ENCODE measurements around the gene FBXO17.
"Not testable (repeated sequence)": the region's sequence is repeated elsewhere in the genome, so short reads cannot be mapped to it uniquely, and the experiment has no call there.

FBXO17 gene

GRCh38 chr19:39001041-39001440 is 25.5 kb upstream of the FBXO17 start:
- H2AFZ ChIP-seq (ENCODE audit: low read length) = no peak overlapping the region
- peaks cover 14% of the 10 kb centered on the region for H3K4me1 ChIP-seq (ENCODE audit: insufficient read depth, low read length, poor library complexity, severe bottlenecking)
- no peak overlapping the region for H3K4me2 ChIP-seq (ENCODE audit: low read depth, low read length, poor library complexity, severe bottlenecking)
- H3K79me2 ChIP-seq (ENCODE audit: insufficient read depth, low read length) = no peaks in the 10 kb centered on the region
- no peaks in the 10 kb centered on the region for H3K36me3 ChIP-seq (ENCODE audit: insufficient read depth, low read length)
- no peaks in the 10 kb centered on the region for H3K9me2 ChIP-seq (replicated peaks; ENCODE audit: low read depth, low read length)
- no peak for TF ChIP-seq CTCF (conservative IDR thresholded peaks at IDR 0.05; ENCODE audit: low read length)
- TF ChIP-seq EZH2phosphoT487 (IDR thresholded peaks at IDR 0.05; ENCODE audit: borderline replicate concordance) = no peak
- no peaks in the 10 kb centered on the region for H3K27me3 ChIP-seq (ENCODE audit: insufficient read depth, low read length, poor library complexity, severe bottlenecking)
- H3K9ac ChIP-seq (ENCODE audit: low read depth, low read length, poor library complexity, severe bottlenecking) = no peak overlapping the region
- H3K4me3 ChIP-seq (ENCODE audit: low read length, poor library complexity, severe bottlenecking) = no peak overlapping the region
- no peaks in the 10 kb centered on the region for H3K9me3 ChIP-seq (ENCODE audit: insufficient read depth, low read depth, low read length)
- no peaks in the 10 kb centered on the region for H4K20me1 ChIP-seq (ENCODE audit: insufficient read depth, low read length, poor library complexity, severe bottlenecking)
- H3F3A ChIP-seq (ENCODE audit: low read depth) = no peaks in the 10 kb centered on the region

DNA sequence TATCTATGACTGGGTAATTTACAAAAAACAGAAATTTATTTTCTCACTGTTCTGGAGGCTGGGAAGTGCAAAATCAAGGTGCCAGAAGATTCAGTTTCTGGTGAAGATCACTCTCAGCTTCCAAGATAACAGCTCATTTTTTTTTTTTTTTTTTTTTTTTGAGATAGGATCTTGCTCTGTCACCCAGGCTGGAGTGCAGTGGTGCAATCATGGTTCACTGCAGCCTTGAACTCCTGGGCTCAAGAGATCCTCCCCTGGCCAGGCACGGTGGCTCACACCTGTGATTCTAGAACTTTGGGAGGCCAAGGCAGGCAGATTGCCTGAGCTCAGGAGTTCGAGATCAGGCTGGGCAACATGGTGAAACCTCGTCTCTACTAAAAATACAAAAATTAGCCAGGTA is 22.0 kb upstream of the FBXO17 start:
- not testable (repeated sequence) for H3K36me3 ChIP-seq (ENCODE audit: insufficient read depth, low read length); H3F3A ChIP-seq (ENCODE audit: low read depth); H4K20me1 ChIP-seq (ENCODE audit: insufficient read depth, low read length, poor library complexity, severe bottlenecking); H3K9me3 ChIP-seq (ENCODE audit: insufficient read depth, low read depth, low read length); H3K27me3 ChIP-seq (ENCODE audit: insufficient read depth, low read length, poor library complexity, severe bottlenecking); H3K9me2 ChIP-seq (replicated peaks; ENCODE audit: low read depth, low read length); H3K9ac ChIP-seq (ENCODE audit: low read depth, low read length, poor library complexity, severe bottlenecking); H3K79me2 ChIP-seq (ENCODE audit: insufficient read depth, low read length); H3K4me2 ChIP-seq (ENCODE audit: low read depth, low read length, poor library complexity, severe bottlenecking); H2AFZ ChIP-seq (ENCODE audit: low read length); H3K4me3 ChIP-seq (ENCODE audit: low read length, poor library complexity, severe bottlenecking)
- H3K4me1 ChIP-seq (ENCODE audit: insufficient read depth, low read length, poor library complexity, severe bottlenecking) = peaks cover 14% of the 10 kb centered on the region

GRCh38 chr19:38993271-38993670 is 17.7 kb upstream of the FBXO17 start:
- no peak overlapping the region for H3K4me2 ChIP-seq (ENCODE audit: low read depth, low read length, poor library complexity, severe bottlenecking)
- H2AFZ ChIP-seq (ENCODE audit: low read length) = no peak overlapping the region
- H3K9ac ChIP-seq (ENCODE audit: low read depth, low read length, poor library complexity, severe bottlenecking) = no peak overlapping the region
- TF ChIP-seq EZH2phosphoT487 (IDR thresholded peaks at IDR 0.05; ENCODE audit: borderline replicate concordance) (no peak), CTCF (conservative IDR thresholded peaks at IDR 0.05; ENCODE audit: low read length) (no peak)
- no peaks in the 10 kb centered on the region for H3K9me3 ChIP-seq (ENCODE audit: insufficient read depth, low read depth, low read length)
- H3K4me1 ChIP-seq (ENCODE audit: insufficient read depth, low read length, poor library complexity, severe bottlenecking) = peaks cover 14% of the 10 kb centered on the region
- H3K27me3 ChIP-seq (ENCODE audit: insufficient read depth, low read length, poor library complexity, severe bottlenecking) = no peaks in the 10 kb centered on the region
- H4K20me1 ChIP-seq (ENCODE audit: insufficient read depth, low read length, poor library complexity, severe bottlenecking) = no peaks in the 10 kb centered on the region
- no peak overlapping the region for H3K4me3 ChIP-seq (ENCODE audit: low read length, poor library complexity, severe bottlenecking)
- H3F3A ChIP-seq (ENCODE audit: low read depth) = no peaks in the 10 kb centered on the region
- no peaks in the 10 kb centered on the region for H3K36me3 ChIP-seq (ENCODE audit: insufficient read depth, low read length)
- no peaks in the 10 kb centered on the region for H3K79me2 ChIP-seq (ENCODE audit: insufficient read depth, low read length)
- no peaks in the 10 kb centered on the region for H3K9me2 ChIP-seq (replicated peaks; ENCODE audit: low read depth, low read length)

GRCh38 chr19:38990949-38991697 is 15.6 kb upstream of the FBXO17 start:
- Histone ChIP-seq H3K79me2 (ENCODE audit: insufficient read depth, low read length) (no peaks in the 10 kb centered on the region), H3K4me1 (ENCODE audit: insufficient read depth, low read length, poor library complexity, severe bottlenecking) (peaks cover 4% of the 10 kb centered on the region), H3K4me2 (ENCODE audit: low read depth, low read length, poor library complexity, severe bottlenecking) (no peak overlapping the region), H3K9me2 (replicated peaks; ENCODE audit: low read depth, low read length) (no peaks in the 10 kb centered on the region), H3F3A (ENCODE audit: low read depth) (no peaks in the 10 kb centered on the region), H2AFZ (ENCODE audit: low read length) (no peak overlapping the region), H3K36me3 (ENCODE audit: insufficient read depth, low read length) (no peaks in the 10 kb centered on the region), H3K27me3 (ENCODE audit: insufficient read depth, low read length, poor library complexity, severe bottlenecking) (no peaks in the 10 kb centered on the region), H3K9me3 (ENCODE audit: insufficient read depth, low read depth, low read length) (no peaks in the 10 kb centered on the region), H3K4me3 (ENCODE audit: low read length, poor library complexity, severe bottlenecking) (no peak overlapping the region), H4K20me1 (ENCODE audit: insufficient read depth, low read length, poor library complexity, severe bottlenecking) (no peaks in the 10 kb centered on the region), H3K9ac (ENCODE audit: low read depth, low read length, poor library complexity, severe bottlenecking) (no peak overlapping the region)
- TF ChIP-seq CTCF (conservative IDR thresholded peaks at IDR 0.05; ENCODE audit: low read length) = no peak
- TF ChIP-seq EZH2phosphoT487 (IDR thresholded peaks at IDR 0.05; ENCODE audit: borderline replicate concordance) = no peak

- not testable (repeated sequence) for H3K4me3 ChIP-seq (ENCODE audit: low read length, poor library complexity, severe bottlenecking); H3K36me3 ChIP-seq (ENCODE audit: insufficient read depth, low read length); H3K9me2 ChIP-seq (replicated peaks; ENCODE audit: low read depth, low read length); H3K9ac ChIP-seq (ENCODE audit: low read depth, low read length, poor library complexity, severe bottlenecking); H3K27me3 ChIP-seq (ENCODE audit: insufficient read depth, low read length, poor library complexity, severe bottlenecking); H3K79me2 ChIP-seq (ENCODE audit: insufficient read depth, low read length); H3K4me2 ChIP-seq (ENCODE audit: low read depth, low read length, poor library complexity, severe bottlenecking); H3K9me3 ChIP-seq (ENCODE audit: insufficient read depth, low read depth, low read length); H4K20me1 ChIP-seq (ENCODE audit: insufficient read depth, low read length, poor library complexity, severe bottlenecking); H3K4me1 ChIP-seq (ENCODE audit: insufficient read depth, low read length, poor library complexity, severe bottlenecking); H3F3A ChIP-seq (ENCODE audit: low read depth); H2AFZ ChIP-seq (ENCODE audit: low read length)
These were observed 14.1 kb upstream of the FBXO17 start for GRCh38 chr19:38989614-38990013.
